MCF 10A (cell line): Measurements from ENCODE around the gene MN1. TPM values are rescaled to one million over a fixed set of nuclear protein-coding genes. Genes with fewer than 3 reads are reported as not detected.
A peak's percentile ranks its signal among the peaks of the same experiment; 100 is the strongest.

Experiments
- BruUV-seq: library from RNA; stranded (reverse); fragments of 400-500 nt; replicated peaks from 2 replicates; lab custom pipeline; 2021; lab: Mats Ljungman, UMichigan
- CTCF ChIA-PET: fragments of 300-600 bp; sonication (Branson Sonifier 250); formaldehyde crosslinking; extraction: SDS; loops from one replicate; lab custom pipeline; 2021; ENCODE audit warnings: antibody characterized with exemption, inconsistent platforms; lab: Yijun Ruan, JAX
- POLR2A ChIA-PET: fragments of 300-600, 350-650 bp; sonication (Branson Sonifier 250); formaldehyde crosslinking; extraction: SDS; loops from one replicate; lab custom pipeline; 2020; ENCODE audit warnings: antibody characterized with exemption, inconsistent platforms; lab: Yijun Ruan, JAX
- DNase-seq: peaks from one replicate; pipeline ENCODE4 v3.0.0-alpha.2; 2018; ENCODE audit not compliant: unreplicated experiment
- H3K27ac Mint-ChIP-seq: one replicate; pipeline ENCODE4 v1.8.0; 2022; ENCODE audit warnings: mild to moderate bottlenecking, low read depth, mixed read lengths; ENCODE audit not compliant: unreplicated experiment
- H3K27me3 Mint-ChIP-seq: one replicate; pipeline ENCODE4 v1.8.0; 2022; ENCODE audit warnings: mixed read lengths; ENCODE audit not compliant: insufficient read depth, unreplicated experiment
- H3K36me3 Mint-ChIP-seq: one replicate; pipeline ENCODE4 v1.8.0; 2022; ENCODE audit warnings: mild to moderate bottlenecking, moderate library complexity, mixed read lengths; ENCODE audit not compliant: insufficient read depth, unreplicated experiment
- H3K4me1 Mint-ChIP-seq: one replicate; pipeline ENCODE4 v1.8.0; 2022; ENCODE audit warnings: mixed read lengths; ENCODE audit not compliant: insufficient read depth, unreplicated experiment
- H3K4me3 Mint-ChIP-seq: one replicate; pipeline ENCODE4 v1.8.0; 2022; ENCODE audit warnings: mild to moderate bottlenecking, moderate library complexity, mixed read lengths; ENCODE audit not compliant: unreplicated experiment
- H3K9me3 Mint-ChIP-seq: one replicate; pipeline ENCODE4 v1.8.0; 2022; ENCODE audit warnings: mixed read lengths; ENCODE audit not compliant: unreplicated experiment
- CTCF ChIP-seq: fragments of 200-600 bp; IDR thresholded peaks from one replicate; pipeline ENCODE4 v1.8.0; 2022; ENCODE audit warnings: antibody characterized with exemption, mild to moderate bottlenecking; ENCODE audit not compliant: unreplicated experiment
- intact Hi-C: fragments of 100-400 bp; cut with micrococcal nuclease; formaldehyde crosslinking; loops from 2 replicates; pipeline ENCODE4 v1.14.1; 2022
- total RNA-seq: library from RNA; stranded (reverse); gene quantifications from 2 replicates; pipeline ENCODE4 v1.2.3, GENCODE V29; 2022

The MN1 gene
- total RNA-seq, 1 experiment from 2014 or later, result 3.9 TPM

- no peak overlapping the region for H3K4me3 Mint-ChIP-seq
- ChIA-PET CTCF (interaction anchor here (0.5 to 1.3 kb wide), 3 partner anchors 128 to 755 kb away, joined by 3 read pairs; no protein-coding TSS in a partner anchor), POLR2A (interaction anchor here (0.6 to 2.4 kb wide), 3 partner anchors 12 to 108 kb away, joined by 3 to 10 read pairs (median 3); no protein-coding TSS in a partner anchor)
- H3K9me3 Mint-ChIP-seq, result no peaks in the 10 kb centered on the region
- no peak for DNase-seq
- no peak for TF ChIP-seq CTCF
- H3K27me3 Mint-ChIP-seq, result no peaks in the 10 kb centered on the region
- peaks cover 67% of the 10 kb centered on the region for H3K4me1 Mint-ChIP-seq
- intact Hi-C loops, result loop anchor here (2.0 to 5.0 kb wide), 2 partner anchors 34 to 49 kb away; partner anchors contain the start of gene MN1
- no peak overlapping the region for H3K27ac Mint-ChIP-seq
- H3K36me3 Mint-ChIP-seq, result peaks cover 13% of the 10 kb centered on the region
- no TSS peak for BruUV-seq
Measured at GRCh38 chr22:27751277-27752070, 50.1 kb downstream of the MN1 start.

DNA sequence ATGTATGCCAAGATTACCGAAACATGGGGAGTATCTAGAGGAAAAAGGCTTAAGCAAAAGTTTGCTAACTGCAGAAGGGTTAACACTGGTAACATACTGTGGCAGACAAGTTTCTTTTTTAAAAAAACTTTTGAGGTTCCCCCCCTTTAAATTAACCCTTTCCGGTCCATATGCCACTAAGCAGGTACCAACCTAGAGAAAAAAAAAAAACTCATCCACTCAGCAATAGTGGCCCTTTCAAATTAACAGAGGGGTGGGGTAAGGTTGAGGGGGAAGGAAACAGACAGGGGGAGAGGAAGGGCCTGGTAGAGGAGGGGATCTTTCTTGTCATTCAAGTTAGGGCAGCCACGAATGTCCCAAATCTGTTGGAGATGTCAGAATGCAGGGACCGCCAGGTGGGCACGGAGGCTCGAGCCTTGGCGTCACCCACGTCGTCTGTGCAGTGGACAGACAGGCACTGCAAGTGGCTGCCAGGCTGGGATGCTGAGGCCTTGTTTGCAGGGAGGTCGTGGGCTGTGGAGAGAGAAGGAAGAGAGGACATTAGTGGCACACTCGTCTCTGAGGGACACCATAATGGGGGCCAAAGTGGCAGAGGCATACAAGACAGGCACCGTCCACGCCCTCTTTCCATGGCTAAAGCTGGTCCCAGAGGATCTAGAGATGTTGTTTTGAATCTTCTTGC is 50.8 kb downstream of the MN1 start:
- no TSS peak for BruUV-seq
- intact Hi-C loops, result loop anchor here (5.0 kb wide), 1 partner anchor 33 kb away; no protein-coding TSS in a partner anchor
- Mint-ChIP-seq H3K27me3 (no peaks in the 10 kb centered on the region), H3K4me1 (peaks cover 74% of the 10 kb centered on the region), H3K27ac (no peak overlapping the region), H3K4me3 (no peak overlapping the region), H3K9me3 (no peaks in the 10 kb centered on the region), H3K36me3 (peaks cover 13% of the 10 kb centered on the region)
- POLR2A ChIA-PET, result interaction anchor here (2.4 kb wide), 1 partner anchor 11 kb away, joined by 10 read pairs; no protein-coding TSS in a partner anchor
- no peak for DNase-seq
- no peak for TF ChIP-seq CTCF
- CTCF ChIA-PET, result no interaction called here

- no peak for TF ChIP-seq CTCF
- intact Hi-C loops, result loop anchor here (5.0 kb wide), 1 partner anchor 32 kb away; no protein-coding TSS in a partner anchor
- ChIA-PET POLR2A (interaction anchor here (1.0 to 1.8 kb wide), 4 partner anchors 23 to 329 kb away, joined by 3 to 7 read pairs (median 6); no protein-coding TSS in a partner anchor), CTCF (no interaction called here)
- Mint-ChIP-seq H3K9me3 (no peaks in the 10 kb centered on the region), H3K4me3 (peak overlapping the region; percentile 35), H3K27me3 (no peaks in the 10 kb centered on the region), H3K36me3 (peaks cover 13% of the 10 kb centered on the region), H3K27ac (peak overlapping the region; percentile 88), H3K4me1 (peaks cover 70% of the 10 kb centered on the region)
- BruUV-seq, result no TSS peak
- DNase-seq, result no peak
Measured at GRCh38 chr22:27749597-27750225, 51.8 kb downstream of the MN1 start.
